Lower leg skin (tissue), 3 donors: ENCODE results near the gene RAB7A.

Source experiments
- CTCF ChIP-seq, 3 donors: fragments of 450-650 bp; IDR thresholded peaks; one replicate each; pipeline ENCODE4 v1.5.1; 2016; ENCODE audit warnings: antibody characterized with exemption in 3 of 3, mild to moderate bottlenecking in 3 of 3, moderate library complexity in 2 of 3
- POLR2A ChIP-seq, 2 donors: fragments of 450-650 bp; IDR thresholded peaks; one replicate each; pipeline ENCODE4 v1.6.1; 2016 to 2017; ENCODE audit warnings: antibody characterized with exemption in 2 of 2, mild to moderate bottlenecking in 1 of 2, moderate library complexity in 1 of 2

- TF ChIP-seq POLR2A (IDR thresholded peaks at IDR 0.05): no peak
- no peak for TF ChIP-seq CTCF (IDR thresholded peaks at IDR 0.05)
Measured at GRCh38 chr3:128818186-128818787, 92.3 kb downstream of the RAB7A start.
